GM19025 (cell line): ENCODE measurements around the gene GALNT2.

Experiments
- ATAC-seq: cut with Tn5 transposase; IDR thresholded peaks from one replicate; pipeline ENCODE4 v1.9.1; 2021; ENCODE audit warnings: mild to moderate bottlenecking, low read depth, moderate library complexity; ENCODE audit not compliant: unreplicated experiment

The GALNT2 gene

GRCh38 chr1:230265200-230266115, 198.4 kb downstream of the GALNT2 start:
- ATAC-seq, result no peak

- ATAC-seq, result no peak
Observed at GRCh38 chr1:230266456-230266855, 199.4 kb downstream of the GALNT2 start.

- no peak for ATAC-seq
Observed at GRCh38 chr1:230267338-230268065, 200.5 kb downstream of the GALNT2 start.

- no peak for ATAC-seq
Observed at GRCh38 chr1:230268371-230269170, 201.5 kb downstream of the GALNT2 start.

GRCh38 chr1:230270185-230270558, 203.1 kb downstream of the GALNT2 start:
- no peak for ATAC-seq

GRCh38 chr1:230270559-230271281, 203.7 kb downstream of the GALNT2 start:
- no peak for ATAC-seq

GRCh38 chr1:230271300-230272035, 204.4 kb downstream of the GALNT2 start:
- no peak for ATAC-seq

- ATAC-seq, result no peak
Observed at GRCh38 chr1:230272557-230272956, 205.5 kb downstream of the GALNT2 start.

- no peak for ATAC-seq
Observed at GRCh38 chr1:230273141-230273710, 206.2 kb downstream of the GALNT2 start.

GRCh38 chr1:230274254-230274653, 207.2 kb downstream of the GALNT2 start:
- ATAC-seq, result no peak

GRCh38 chr1:230276401-230276800, 209.4 kb downstream of the GALNT2 start:
- ATAC-seq, result no peak

GRCh38 chr1:230277201-230278025, 210.4 kb downstream of the GALNT2 start:
- ATAC-seq, result no peak

GRCh38 chr1:230278376-230278775, 211.3 kb downstream of the GALNT2 start:
- ATAC-seq, result no peak

GRCh38 chr1:230278871-230279582, 212.0 kb downstream of the GALNT2 start:
- ATAC-seq, result no peak

GRCh38 chr1:230279583-230279945, 212.5 kb downstream of the GALNT2 start:
- ATAC-seq, result no peak

GRCh38 chr1:230280054-230280795, 213.2 kb downstream of the GALNT2 start:
- no peak for ATAC-seq

- ATAC-seq, result no peak
Observed at GRCh38 chr1:230280906-230281413, 213.9 kb downstream of the GALNT2 start.
